GM18498 (cell line): ENCODE data around the gene AEBP2.

ENCODE experiments used
- ATAC-seq: cut with Tn5 transposase; IDR thresholded peaks from one replicate; pipeline ENCODE4 v1.9.1; 2021; ENCODE audit warnings: mild to moderate bottlenecking, moderate library complexity; ENCODE audit not compliant: unreplicated experiment

AEBP2 gene

GRCh38 chr12:19546611-19547162, 107.4 kb downstream of the AEBP2 start:
- no peak for ATAC-seq

- no peak for ATAC-seq
Observed at GRCh38 chr12:19547271-19547671, 108.0 kb downstream of the AEBP2 start.

- no peak for ATAC-seq
Observed at GRCh38 chr12:19548834-19549233, 109.5 kb downstream of the AEBP2 start.

GRCh38 chr12:19550626-19551025, 111.3 kb downstream of the AEBP2 start:
- no peak for ATAC-seq

- peak; percentile 84 for ATAC-seq
Observed at GRCh38 chr12:19552441-19553097, 113.3 kb downstream of the AEBP2 start.

GRCh38 chr12:19553175-19553574, 113.9 kb downstream of the AEBP2 start:
- ATAC-seq = no peak

GRCh38 chr12:19561411-19561961, 122.2 kb downstream of the AEBP2 start:
- no peak for ATAC-seq
